HG02943 (cell line): ENCODE data around the gene ADAMTSL2.

Experiments used
- ATAC-seq: cut with Tn5 transposase; IDR thresholded peaks from one replicate; pipeline ENCODE4 v1.9.1; 2021; ENCODE audit warnings: mild to moderate bottlenecking, low read depth, moderate library complexity; ENCODE audit not compliant: unreplicated experiment

The ADAMTSL2 gene

GRCh38 chr9:133516256-133516960 lies 18.1 kb upstream of the ADAMTSL2 start:
- no peak for ATAC-seq

GRCh38 chr9:133516961-133517350 lies 17.5 kb upstream of the ADAMTSL2 start:
- no peak for ATAC-seq

GRCh38 chr9:133517711-133518110 lies 16.8 kb upstream of the ADAMTSL2 start:
- ATAC-seq = no peak

GRCh38 chr9:133518200-133518599 lies 16.3 kb upstream of the ADAMTSL2 start:
- ATAC-seq = no peak

GRCh38 chr9:133518706-133519449 lies 15.6 kb upstream of the ADAMTSL2 start:
- ATAC-seq = no peak

- ATAC-seq = no peak
These were observed 14.8 kb upstream of the ADAMTSL2 start for GRCh38 chr9:133519693-133520092.

GRCh38 chr9:133520121-133520835 lies 14.2 kb upstream of the ADAMTSL2 start:
- ATAC-seq = no peak

GRCh38 chr9:133521122-133522072 lies 13.1 kb upstream of the ADAMTSL2 start:
- ATAC-seq = no peak

- no peak for ATAC-seq
These were observed 12.2 kb upstream of the ADAMTSL2 start for GRCh38 chr9:133522073-133522910.

GRCh38 chr9:133523106-133523505 lies 11.4 kb upstream of the ADAMTSL2 start:
- no peak for ATAC-seq

- no peak for ATAC-seq
These were observed 10.4 kb upstream of the ADAMTSL2 start for GRCh38 chr9:133524146-133524545.

- no peak for ATAC-seq
These were observed 9.8 kb upstream of the ADAMTSL2 start, which contains the start of gene MYMK for GRCh38 chr9:133524679-133525228. MYMK (minus strand) TSS chr9:133524959; CDS start chr9:133524844, 115 bp downstream.

- no peak for ATAC-seq
These were observed 8.8 kb upstream of the ADAMTSL2 start for GRCh38 chr9:133525677-133526076.

- no peak for ATAC-seq
These were observed 7.7 kb upstream of the ADAMTSL2 start for GRCh38 chr9:133526721-133527321.

GRCh38 chr9:133527444-133527920 lies 7.0 kb upstream of the ADAMTSL2 start:
- no peak for ATAC-seq

- ATAC-seq = no peak
These were observed 6.3 kb upstream of the ADAMTSL2 start for GRCh38 chr9:133528001-133528875.

- no peak for ATAC-seq
These were observed 5.6 kb upstream of the ADAMTSL2 start for GRCh38 chr9:133528876-133529241.

GRCh38 chr9:133529457-133529856 lies 5.0 kb upstream of the ADAMTSL2 start:
- ATAC-seq = no peak
